ENCODE results near the gene KCNAB2.

KCNAB2 gene

DNA sequence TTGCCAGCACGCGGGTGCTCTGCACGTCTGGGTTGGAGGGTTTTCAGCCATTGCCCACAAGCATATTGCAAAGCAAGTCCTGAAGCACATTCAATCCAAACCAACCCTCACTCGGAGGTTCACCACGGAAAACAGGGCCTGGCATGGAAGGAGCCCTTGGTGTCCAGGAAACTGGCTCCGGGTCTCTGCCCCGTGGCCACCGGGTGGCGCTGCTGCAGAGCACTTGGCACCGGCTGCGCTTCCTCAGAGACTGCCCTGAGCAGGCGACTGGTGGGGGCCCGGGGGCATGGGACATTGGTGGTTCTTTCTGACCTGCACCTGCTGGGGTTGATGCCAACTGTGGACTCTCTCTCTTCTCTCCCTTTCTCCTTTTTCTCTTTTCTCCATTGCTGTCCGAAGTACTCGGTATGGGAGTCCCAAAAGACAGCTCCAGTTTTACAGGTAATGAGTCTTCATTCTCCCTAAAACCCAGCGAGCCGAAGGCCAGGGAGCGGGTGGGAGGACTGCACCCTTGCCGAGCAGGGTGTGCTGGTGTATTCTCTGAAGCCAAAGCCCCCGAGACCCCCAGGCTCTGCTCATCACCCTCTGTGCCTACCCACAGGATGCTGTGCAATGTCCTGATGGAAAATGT is 4.1 kb upstream of the KCNAB2 start:
- H3K27me3 ChIP-seq (ENCODE audit: control insufficient read depth, insufficient read depth, low read length, poor library complexity, severe bottlenecking) = no peaks in the 10 kb centered on the region
- WGBS, 2 experiments = 54 to 56% methylated on average over 20 of the region's 20 CpGs
- H3K27ac ChIP-seq (ENCODE audit: insufficient read depth, low read depth, low read length, poor library complexity, severe bottlenecking) = no peak overlapping the region
- no peaks in the 10 kb centered on the region for H3K9me3 ChIP-seq (ENCODE audit: control insufficient read depth, low read length)
- H3K36me3 ChIP-seq (ENCODE audit: control insufficient read depth, insufficient read depth, low read length) = no peaks in the 10 kb centered on the region
- H3K4me3 ChIP-seq (ENCODE audit: insufficient read depth, low read depth, low read length) = no peak overlapping the region
- H3K4me1 ChIP-seq (ENCODE audit: control insufficient read depth, insufficient read depth, low read length) = peaks cover 4% of the 10 kb centered on the region

DNA sequence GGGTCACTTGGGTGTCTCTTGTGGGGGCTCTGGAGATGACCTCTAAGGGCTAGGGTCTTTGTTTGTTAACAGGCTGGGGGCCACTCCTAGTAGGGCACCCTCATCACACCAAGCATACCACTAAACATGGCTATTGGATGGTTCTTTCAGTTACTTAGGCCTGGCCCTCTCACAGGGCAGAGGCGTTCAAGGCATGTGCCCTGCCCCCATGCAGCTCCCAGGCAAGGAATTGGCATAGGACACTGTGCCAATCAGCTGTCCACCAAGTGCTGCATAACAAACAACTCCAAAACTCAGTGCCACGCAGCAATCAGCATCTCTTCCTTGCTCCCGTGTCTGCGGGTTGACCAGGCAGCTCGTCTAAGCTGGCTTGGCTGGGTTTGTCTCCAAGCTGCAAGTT is 2.1 kb upstream of the KCNAB2 start:
- 95 to 96% methylated on average over 5 of the region's 5 CpGs for WGBS, 2 experiments
- H3K27ac ChIP-seq (ENCODE audit: insufficient read depth, low read depth, low read length, poor library complexity, severe bottlenecking) = no peak overlapping the region
- H3K9me3 ChIP-seq (ENCODE audit: control insufficient read depth, low read length) = no peaks in the 10 kb centered on the region
- H3K36me3 ChIP-seq (ENCODE audit: control insufficient read depth, insufficient read depth, low read length) = no peaks in the 10 kb centered on the region
- H3K27me3 ChIP-seq (ENCODE audit: control insufficient read depth, insufficient read depth, low read length, poor library complexity, severe bottlenecking) = no peaks in the 10 kb centered on the region
- peaks cover 4% of the 10 kb centered on the region for H3K4me1 ChIP-seq (ENCODE audit: control insufficient read depth, insufficient read depth, low read length)
- H3K4me3 ChIP-seq (ENCODE audit: insufficient read depth, low read depth, low read length) = no peak overlapping the region

DNA sequence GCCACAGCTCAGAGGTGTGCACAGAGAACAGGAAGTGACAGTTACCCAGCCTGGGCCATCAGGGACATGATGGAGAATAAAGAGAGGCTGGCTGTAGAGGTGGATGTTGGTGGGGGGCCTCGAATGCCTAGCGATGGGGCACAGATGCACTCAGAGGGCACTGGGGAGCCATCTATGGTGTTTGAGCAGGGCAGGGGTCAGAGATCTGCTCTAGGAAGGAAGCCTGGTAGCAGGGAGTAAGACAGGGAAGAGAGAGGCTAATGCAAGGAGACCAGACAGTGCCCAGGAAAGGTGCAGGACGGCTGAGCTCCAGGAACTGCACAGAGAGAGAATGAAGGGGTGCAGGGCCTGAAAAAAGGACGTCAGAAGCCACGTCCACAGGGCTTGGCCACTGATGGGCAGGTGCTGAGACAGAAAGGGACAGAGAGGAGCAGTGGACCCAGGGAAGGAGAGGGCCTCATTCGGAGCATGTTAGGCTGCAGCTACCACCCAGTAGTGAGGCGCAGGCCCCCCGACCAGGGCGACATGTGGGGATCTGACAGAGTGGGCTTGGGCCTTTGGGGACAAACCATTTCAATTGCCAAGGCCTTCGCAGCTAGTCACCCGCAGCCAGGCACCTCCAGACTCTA is 1.1 kb upstream of the KCNAB2 start:
- WGBS, 2 experiments = 93% methylated on average over 11 of the region's 11 CpGs
- Histone ChIP-seq H3K9me3 (ENCODE audit: control insufficient read depth, low read length) (no peaks in the 10 kb centered on the region), H3K4me1 (ENCODE audit: control insufficient read depth, insufficient read depth, low read length) (peaks cover 4% of the 10 kb centered on the region), H3K27me3 (ENCODE audit: control insufficient read depth, insufficient read depth, low read length, poor library complexity, severe bottlenecking) (no peaks in the 10 kb centered on the region), H3K4me3 (ENCODE audit: insufficient read depth, low read depth, low read length) (no peak overlapping the region), H3K27ac (ENCODE audit: insufficient read depth, low read depth, low read length, poor library complexity, severe bottlenecking) (no peak overlapping the region), H3K36me3 (ENCODE audit: control insufficient read depth, insufficient read depth, low read length) (no peaks in the 10 kb centered on the region)

DNA sequence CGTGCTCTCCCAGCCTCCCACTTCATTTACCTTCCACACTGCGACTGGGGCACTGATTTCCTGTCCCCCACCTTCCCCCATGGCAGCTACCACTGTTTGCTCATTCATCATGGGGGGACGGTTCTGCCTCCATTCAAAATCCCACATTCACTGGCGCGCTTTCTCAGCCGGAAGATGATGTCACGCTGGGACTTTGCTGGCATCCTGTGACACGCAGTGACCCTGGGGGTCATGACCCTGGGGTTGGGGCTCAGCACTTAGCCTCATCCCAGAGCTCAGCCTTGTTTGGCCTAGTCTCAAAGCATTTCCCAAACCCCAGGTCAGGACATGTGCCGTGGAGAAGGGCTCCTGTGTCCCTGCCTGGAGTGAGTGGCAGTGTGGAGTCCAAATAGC is 582 bp upstream of the KCNAB2 start:
- Histone ChIP-seq H3K9me3 (ENCODE audit: control insufficient read depth, low read length) (no peaks in the 10 kb centered on the region), H3K27ac (ENCODE audit: insufficient read depth, low read depth, low read length, poor library complexity, severe bottlenecking) (no peak overlapping the region), H3K27me3 (ENCODE audit: control insufficient read depth, insufficient read depth, low read length, poor library complexity, severe bottlenecking) (no peaks in the 10 kb centered on the region), H3K4me3 (ENCODE audit: insufficient read depth, low read depth, low read length) (no peak overlapping the region), H3K4me1 (ENCODE audit: control insufficient read depth, insufficient read depth, low read length) (peaks cover 4% of the 10 kb centered on the region), H3K36me3 (ENCODE audit: control insufficient read depth, insufficient read depth, low read length) (no peaks in the 10 kb centered on the region)
- WGBS, 2 experiments = 88% methylated on average over 9 of the region's 9 CpGs

DNA sequence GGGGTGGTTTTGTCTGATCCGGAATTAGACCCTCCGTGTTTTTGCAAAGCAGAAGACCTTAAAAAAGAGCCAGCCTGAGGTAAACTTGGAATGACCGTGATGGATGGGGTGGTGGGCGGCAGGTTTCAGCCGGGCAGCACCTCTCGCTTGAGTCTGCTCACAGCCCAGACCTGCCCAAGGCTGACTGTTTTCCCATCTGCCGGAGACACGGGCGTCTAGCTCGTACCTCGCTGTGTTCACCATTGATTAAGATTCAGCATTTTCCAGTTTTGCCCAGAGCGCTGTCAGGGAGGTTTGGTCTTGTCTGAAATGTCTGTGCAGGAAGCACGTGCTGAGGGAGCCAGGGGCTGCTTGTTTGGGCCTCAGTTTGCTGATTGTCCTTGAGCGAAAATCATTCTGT is 591 bp downstream of the KCNAB2 start:
- 92% methylated on average over 14 of the region's 14 CpGs for WGBS, 2 experiments
- H3K4me1 ChIP-seq (ENCODE audit: control insufficient read depth, insufficient read depth, low read length) = peaks cover 4% of the 10 kb centered on the region
- H3K36me3 ChIP-seq (ENCODE audit: control insufficient read depth, insufficient read depth, low read length) = no peaks in the 10 kb centered on the region
- H3K27ac ChIP-seq (ENCODE audit: insufficient read depth, low read depth, low read length, poor library complexity, severe bottlenecking) = no peak overlapping the region
- no peak overlapping the region for H3K4me3 ChIP-seq (ENCODE audit: insufficient read depth, low read depth, low read length)
- H3K27me3 ChIP-seq (ENCODE audit: control insufficient read depth, insufficient read depth, low read length, poor library complexity, severe bottlenecking) = no peaks in the 10 kb centered on the region
- H3K9me3 ChIP-seq (ENCODE audit: control insufficient read depth, low read length) = no peaks in the 10 kb centered on the region

DNA sequence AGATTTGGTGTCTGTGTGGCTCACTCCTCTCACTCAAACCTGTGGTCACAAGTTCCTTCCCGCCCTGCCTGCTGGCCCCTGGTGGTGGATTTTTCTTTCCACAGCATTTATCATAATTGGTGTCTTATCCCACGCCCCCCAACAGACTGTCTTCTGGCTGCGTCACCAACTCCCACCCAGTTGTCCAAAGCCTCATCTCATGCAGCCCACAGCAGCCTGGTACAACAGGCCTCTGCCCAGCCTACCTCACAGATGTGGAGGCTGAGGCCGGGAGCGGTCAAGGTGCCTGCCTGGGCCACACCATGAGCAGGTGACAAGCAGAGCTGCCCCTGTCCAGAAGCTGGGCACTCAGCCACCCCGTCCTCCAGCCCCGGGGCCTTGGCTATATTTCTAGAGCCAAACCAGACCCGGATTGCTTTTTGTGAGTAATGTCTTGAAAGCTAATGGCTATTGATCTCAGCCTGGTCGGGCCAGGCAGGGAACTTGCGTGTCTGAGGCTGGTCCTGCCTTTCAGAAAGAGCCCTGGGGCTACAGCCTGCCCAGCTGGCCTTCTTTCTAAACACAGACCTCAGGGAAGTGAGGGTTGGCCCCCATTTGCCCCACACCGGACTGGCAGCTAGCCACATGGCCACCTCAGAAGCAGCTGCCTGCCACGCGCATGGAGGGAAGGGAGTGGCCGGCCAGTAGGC is 2.6 kb downstream of the KCNAB2 start:
- Histone ChIP-seq H3K4me1 (ENCODE audit: control insufficient read depth, insufficient read depth, low read length) (peaks cover 13% of the 10 kb centered on the region), H3K27me3 (ENCODE audit: control insufficient read depth, insufficient read depth, low read length, poor library complexity, severe bottlenecking) (no peaks in the 10 kb centered on the region), H3K9me3 (ENCODE audit: control insufficient read depth, low read length) (no peaks in the 10 kb centered on the region), H3K4me3 (ENCODE audit: insufficient read depth, low read depth, low read length) (no peak overlapping the region), H3K36me3 (ENCODE audit: control insufficient read depth, insufficient read depth, low read length) (no peaks in the 10 kb centered on the region), H3K27ac (ENCODE audit: insufficient read depth, low read depth, low read length, poor library complexity, severe bottlenecking) (no peak overlapping the region)
- 90 to 93% methylated on average over 14 of the region's 14 CpGs for WGBS, 2 experiments

DNA sequence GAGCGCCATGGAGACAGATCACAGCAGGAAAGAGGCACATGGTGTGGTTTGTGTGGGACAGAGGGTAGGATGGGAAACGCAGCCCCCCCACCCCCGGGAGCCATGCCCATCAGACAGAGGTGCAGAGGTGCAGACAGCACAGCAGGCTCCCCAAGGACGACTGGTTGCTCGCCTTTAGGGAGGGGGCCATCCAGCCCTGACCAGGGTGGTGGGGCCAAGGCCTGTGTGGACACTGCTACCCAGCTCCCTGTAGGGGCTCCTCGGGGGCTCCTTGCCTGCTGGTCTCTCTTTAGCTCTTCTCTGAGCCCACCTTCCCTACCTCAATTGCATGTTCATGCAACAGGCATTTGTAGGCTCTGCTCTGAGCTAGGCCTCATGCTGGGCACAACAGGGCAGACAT is 3.7 kb downstream of the KCNAB2 start:
- 81 to 82% methylated on average over 6 of the region's 6 CpGs for WGBS, 2 experiments
- H3K27me3 ChIP-seq (ENCODE audit: control insufficient read depth, insufficient read depth, low read length, poor library complexity, severe bottlenecking) = no peaks in the 10 kb centered on the region
- no peak overlapping the region for H3K4me3 ChIP-seq (ENCODE audit: insufficient read depth, low read depth, low read length)
- no peak overlapping the region for H3K27ac ChIP-seq (ENCODE audit: insufficient read depth, low read depth, low read length, poor library complexity, severe bottlenecking)
- no peaks in the 10 kb centered on the region for H3K36me3 ChIP-seq (ENCODE audit: control insufficient read depth, insufficient read depth, low read length)
- no peaks in the 10 kb centered on the region for H3K9me3 ChIP-seq (ENCODE audit: control insufficient read depth, low read length)
- peaks cover 13% of the 10 kb centered on the region for H3K4me1 ChIP-seq (ENCODE audit: control insufficient read depth, insufficient read depth, low read length)

DNA sequence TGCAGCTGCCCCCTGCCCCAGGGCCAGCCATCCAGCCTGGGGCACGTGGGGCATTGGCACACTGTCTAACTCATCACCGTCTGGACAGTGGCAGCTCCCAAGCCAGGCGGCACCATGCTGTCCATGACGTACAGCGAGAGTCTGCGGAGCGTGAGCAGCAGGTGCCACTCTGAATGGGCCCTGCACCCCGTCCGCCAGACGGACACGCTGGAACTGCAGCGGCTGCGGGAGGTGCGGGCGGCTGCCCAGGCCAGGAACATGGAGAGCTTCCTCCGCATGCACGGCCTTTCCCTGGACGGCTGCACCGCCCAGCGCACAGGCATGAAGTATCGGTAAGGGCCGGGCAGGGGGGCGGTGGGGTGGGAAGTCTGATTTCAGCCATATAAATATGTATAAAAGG is 5.7 kb downstream of the KCNAB2 start:
- WGBS, 2 experiments = 95 to 97% methylated on average over 23 of the region's 23 CpGs

DNA sequence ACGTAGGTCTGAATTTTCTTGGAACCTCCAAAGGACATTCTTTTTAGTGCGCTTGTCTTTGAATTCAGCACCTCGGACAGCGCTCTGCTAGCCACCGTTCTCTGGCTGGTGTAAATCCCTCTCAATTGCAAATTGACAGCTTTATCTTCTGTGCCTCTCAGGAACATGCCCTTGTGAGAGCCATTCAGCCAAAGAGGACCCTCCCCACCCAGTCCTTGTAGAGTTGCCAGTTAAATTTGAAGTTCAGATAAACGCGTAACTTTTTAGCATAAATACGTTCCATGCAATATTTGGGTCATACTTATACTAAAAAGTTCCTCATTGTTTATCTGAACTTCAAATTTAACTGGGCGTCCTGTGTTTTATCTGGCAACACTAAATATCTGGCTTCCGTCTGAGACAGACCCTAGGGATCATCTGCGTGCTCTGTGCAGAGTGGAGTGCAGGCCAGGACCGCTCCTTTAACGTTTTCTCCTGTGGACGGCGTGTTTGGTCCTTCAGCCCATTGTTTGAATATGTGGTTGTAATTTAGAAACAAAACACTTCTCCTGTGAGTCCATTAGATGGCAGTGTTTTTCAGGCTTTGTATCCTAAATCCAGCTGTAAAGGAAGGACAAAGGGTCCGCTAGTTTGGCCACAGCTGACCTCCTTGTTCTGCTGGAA is 7.0 kb downstream of the KCNAB2 start:
- Histone ChIP-seq H3K9me3 (ENCODE audit: control insufficient read depth, low read length) (no peaks in the 10 kb centered on the region), H3K36me3 (ENCODE audit: control insufficient read depth, insufficient read depth, low read length) (no peaks in the 10 kb centered on the region), H3K4me3 (ENCODE audit: insufficient read depth, low read depth, low read length) (no peak overlapping the region), H3K4me1 (ENCODE audit: control insufficient read depth, insufficient read depth, low read length) (peaks cover 10% of the 10 kb centered on the region), H3K27ac (ENCODE audit: insufficient read depth, low read depth, low read length, poor library complexity, severe bottlenecking) (no peak overlapping the region), H3K27me3 (ENCODE audit: control insufficient read depth, insufficient read depth, low read length, poor library complexity, severe bottlenecking) (no peaks in the 10 kb centered on the region)
- WGBS, 2 experiments = 3 to 4% methylated on average over 16 of the region's 16 CpGs

More for the DNA sequence above, 5.7 kb downstream of the KCNAB2 start:
- Histone ChIP-seq H3K9me3 (ENCODE audit: control insufficient read depth, low read length) (no peaks in the 10 kb centered on the region), H3K27me3 (ENCODE audit: control insufficient read depth, insufficient read depth, low read length, poor library complexity, severe bottlenecking) (no peaks in the 10 kb centered on the region), H3K36me3 (ENCODE audit: control insufficient read depth, insufficient read depth, low read length) (no peaks in the 10 kb centered on the region), H3K27ac (ENCODE audit: insufficient read depth, low read depth, low read length, poor library complexity, severe bottlenecking) (no peak overlapping the region), H3K4me3 (ENCODE audit: insufficient read depth, low read depth, low read length) (no peak overlapping the region), H3K4me1 (ENCODE audit: control insufficient read depth, insufficient read depth, low read length) (peaks cover 10% of the 10 kb centered on the region)

DNA sequence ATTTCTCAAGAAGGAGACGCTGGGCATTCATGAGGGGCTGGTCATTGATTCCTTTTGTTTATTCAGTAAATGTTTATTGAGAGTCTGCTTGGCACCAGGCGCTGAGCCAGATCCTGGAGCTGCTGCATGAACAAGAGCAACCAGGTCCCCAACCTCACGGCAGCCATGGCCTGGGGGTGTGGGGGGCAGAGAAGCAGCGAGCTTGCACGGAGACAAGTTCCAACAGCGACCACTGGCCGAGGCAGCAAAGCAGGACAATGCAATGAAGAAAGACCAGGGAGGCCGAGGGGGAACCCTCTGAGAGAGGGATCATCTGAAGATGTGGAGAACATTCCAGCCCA is 7.5 kb downstream of the KCNAB2 start:
- H3K4me1 ChIP-seq (ENCODE audit: control insufficient read depth, insufficient read depth, low read length) = peaks cover 10% of the 10 kb centered on the region
- H3K36me3 ChIP-seq (ENCODE audit: control insufficient read depth, insufficient read depth, low read length) = no peaks in the 10 kb centered on the region
- H3K27me3 ChIP-seq (ENCODE audit: control insufficient read depth, insufficient read depth, low read length, poor library complexity, severe bottlenecking) = no peaks in the 10 kb centered on the region
- H3K9me3 ChIP-seq (ENCODE audit: control insufficient read depth, low read length) = no peaks in the 10 kb centered on the region
- no peak overlapping the region for H3K27ac ChIP-seq (ENCODE audit: insufficient read depth, low read depth, low read length, poor library complexity, severe bottlenecking)
- no peak overlapping the region for H3K4me3 ChIP-seq (ENCODE audit: insufficient read depth, low read depth, low read length)
- 34 to 38% methylated on average over 8 of the region's 8 CpGs for WGBS, 2 experiments

Data from ectodermal cell (in vitro differentiated cells).